Activated gamma-delta T cell (primary cell): ENCODE data around the gene NGB.

Source experiments
- DNase-seq: peaks from one replicate; lab custom pipeline; 2025; lab: John Stamatoyannopoulos, UW

Gene NGB

DNA sequence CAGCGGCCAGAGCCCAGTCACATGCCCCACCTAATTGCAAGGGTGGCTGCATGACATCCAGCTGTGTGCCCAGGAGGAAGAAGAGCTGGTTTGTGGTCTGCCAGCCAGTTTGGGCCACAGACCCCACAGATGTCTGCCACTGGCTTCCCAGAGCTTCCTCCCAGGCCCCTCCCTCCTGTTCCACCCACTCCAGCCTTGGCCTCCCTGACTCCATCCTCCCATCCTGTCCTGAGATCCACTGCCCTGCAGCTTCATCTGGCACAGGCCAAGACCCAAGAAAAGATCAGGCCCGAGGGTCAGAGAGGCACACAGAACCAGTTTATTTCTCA is 5.9 kb downstream of the NGB start:
- DNase-seq = no peak

DNA sequence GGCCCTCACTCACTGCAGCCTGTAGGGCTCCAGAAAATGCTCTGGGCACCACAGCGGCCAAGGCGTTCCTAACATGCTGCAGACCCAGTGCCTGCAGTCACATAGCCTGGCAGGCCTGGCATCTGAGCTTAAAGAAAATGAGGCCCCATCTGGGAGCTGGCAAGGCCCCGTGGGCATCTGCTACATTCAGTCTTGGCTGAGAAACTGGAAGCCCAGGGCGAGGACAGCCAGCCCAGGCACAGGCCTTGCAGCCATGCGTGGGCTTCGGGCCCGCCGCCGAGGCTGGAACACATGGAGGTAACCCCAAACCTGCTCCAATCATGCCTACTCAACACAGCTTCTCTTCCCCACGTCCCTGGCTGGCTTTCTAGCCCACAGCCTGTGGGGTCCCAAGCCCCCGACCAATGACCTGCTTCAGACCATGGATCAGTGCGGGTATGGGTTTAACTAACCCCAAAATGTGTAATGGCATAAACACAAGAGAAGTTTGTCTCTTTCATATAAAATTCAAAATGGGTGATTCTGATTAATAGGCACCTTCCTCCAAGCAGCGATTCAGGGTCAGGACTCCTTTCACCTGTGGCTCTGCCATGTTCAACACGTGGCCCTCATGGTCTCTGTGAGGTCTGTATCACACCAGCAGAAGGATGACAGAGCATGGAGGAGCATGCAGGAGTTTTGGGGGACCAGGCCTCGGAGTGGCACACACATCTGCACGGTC is 6.4 kb downstream of the NGB start:
- DNase-seq = no peak

DNA sequence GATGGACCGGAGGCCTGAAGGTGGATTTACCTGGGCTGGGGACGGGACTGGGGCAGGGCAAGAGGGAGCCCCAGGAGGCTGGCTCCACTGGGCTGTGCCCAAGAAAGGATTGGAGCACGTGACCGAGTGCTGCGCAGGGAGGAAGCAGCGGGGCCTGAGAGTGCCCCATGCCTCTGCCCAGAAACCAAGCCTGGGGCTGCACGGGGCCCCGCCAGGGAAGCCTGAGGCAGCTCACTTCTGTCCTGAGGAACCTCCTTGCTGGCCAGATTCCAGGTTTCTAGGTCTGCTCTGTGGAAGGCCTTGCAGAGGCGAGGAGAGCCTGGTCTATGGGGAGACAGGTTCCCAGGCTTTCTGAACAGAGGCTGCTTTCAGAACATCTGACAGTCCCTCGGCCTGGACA is 10.4 kb downstream of the NGB start:
- DNase-seq = no peak

DNA sequence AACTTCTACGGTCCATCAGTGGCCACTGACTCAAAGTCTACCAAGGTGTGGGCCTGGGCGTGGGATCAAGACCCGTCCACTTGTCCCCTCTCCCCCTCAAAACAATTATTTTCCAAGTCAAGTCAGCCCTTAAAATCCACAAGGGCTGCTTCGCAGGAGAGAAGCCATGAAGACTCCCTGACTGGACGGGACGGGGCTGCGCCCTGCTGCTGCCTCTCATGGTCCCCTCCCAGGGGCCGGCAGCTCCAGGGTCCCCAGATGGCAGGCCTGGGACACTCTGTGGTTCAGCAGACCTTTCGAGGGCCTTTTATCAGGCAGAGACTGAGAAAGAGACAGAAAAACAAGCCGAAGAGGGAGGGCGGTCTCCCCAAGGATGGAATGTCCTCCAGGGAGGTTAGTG is 10.8 kb downstream of the NGB start:
- no peak for DNase-seq

DNA sequence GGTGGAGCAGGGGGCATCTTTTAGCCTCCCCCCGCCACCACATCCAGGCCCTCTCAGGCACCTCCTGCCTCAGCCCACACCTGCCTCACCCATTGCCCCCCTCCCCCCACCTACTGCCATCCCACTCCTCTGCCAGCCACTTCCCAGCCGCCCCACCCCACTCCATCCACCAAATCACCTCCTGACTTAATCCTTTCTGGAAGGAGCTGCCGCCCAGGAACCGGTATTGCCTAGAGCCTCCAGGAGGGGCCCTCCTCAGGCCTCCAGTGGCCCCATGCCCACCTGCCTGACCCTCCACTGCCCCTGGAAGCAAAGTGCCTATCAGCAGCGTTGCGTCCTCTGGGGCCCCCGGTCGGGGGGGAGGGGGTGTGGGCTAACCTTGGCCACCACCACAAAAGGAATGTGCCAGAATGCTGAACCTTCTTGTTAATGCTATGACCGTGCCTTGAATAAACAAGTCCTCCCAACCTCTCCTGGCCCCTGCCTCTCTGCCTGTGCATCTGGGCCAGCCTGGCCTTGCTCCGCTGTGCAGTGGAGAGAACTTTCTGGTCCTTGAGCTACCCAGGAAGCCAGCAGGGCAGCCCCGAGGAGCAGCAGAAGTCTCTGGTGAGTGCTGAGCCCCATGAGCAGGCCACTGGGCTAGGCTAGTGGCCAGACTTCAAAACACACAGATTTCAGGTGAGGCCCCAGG is 11.8 kb downstream of the NGB start:
- no peak for DNase-seq

DNA sequence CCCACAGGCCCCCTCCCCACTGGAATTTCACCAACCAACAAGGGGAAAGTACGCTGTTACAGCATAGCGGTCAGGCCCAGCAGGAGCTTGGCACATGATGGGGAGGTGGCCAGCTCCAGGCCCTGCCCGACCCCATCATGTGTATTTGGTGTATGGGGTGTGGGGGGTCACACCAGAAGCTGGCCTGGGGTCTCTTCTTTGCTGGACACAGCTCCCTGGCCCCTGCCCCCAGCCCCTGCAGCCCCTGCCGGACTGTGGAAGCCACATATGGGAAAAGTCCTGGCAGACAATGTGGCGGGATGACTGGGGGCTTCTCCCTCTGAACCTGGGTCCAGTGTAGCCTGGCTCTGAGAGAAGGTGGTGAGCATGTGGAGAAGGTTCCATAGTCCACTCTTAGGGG is 12.4 kb downstream of the NGB start:
- no peak for DNase-seq

DNA sequence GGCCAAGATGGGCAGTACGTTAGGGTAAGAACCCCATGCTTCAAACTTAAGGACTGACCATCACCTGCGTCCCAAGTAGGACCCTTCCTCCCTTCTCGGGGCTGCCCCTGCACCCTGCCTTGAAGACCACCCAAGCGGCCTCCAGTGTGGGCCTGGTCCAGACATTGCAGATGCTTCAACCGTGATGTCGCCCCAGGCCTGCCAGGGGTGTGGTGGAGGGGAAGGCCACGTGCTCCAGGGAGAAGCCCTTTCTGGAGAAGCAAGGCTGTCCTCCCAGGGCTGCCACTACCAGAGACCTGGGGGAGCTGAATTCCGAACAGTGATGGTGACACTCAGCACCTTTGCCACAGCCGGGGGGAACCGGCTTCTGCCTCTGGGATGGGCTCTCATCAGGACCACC is 13.3 kb downstream of the NGB start:
- no peak for DNase-seq

DNA sequence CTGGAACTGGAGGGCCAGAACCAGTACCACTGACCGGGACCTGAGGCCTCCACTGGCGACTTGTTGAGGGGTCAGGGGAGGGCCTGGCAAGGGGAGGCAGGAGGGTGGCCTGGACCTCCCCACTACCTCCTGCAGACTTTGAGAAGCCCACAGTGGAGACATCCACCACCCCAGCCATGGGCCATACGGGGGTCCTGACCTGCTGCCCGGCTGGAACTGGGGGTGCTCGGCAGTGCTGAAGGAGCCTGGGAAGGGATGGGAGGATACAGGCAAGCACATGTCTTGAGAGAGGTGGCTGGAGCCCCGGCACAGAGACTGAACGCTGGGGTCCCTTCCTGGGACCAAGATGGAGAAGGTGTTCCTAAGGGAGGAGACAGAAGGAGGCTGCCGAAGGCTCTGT is 14.3 kb downstream of the NGB start:
- DNase-seq = no peak

DNA sequence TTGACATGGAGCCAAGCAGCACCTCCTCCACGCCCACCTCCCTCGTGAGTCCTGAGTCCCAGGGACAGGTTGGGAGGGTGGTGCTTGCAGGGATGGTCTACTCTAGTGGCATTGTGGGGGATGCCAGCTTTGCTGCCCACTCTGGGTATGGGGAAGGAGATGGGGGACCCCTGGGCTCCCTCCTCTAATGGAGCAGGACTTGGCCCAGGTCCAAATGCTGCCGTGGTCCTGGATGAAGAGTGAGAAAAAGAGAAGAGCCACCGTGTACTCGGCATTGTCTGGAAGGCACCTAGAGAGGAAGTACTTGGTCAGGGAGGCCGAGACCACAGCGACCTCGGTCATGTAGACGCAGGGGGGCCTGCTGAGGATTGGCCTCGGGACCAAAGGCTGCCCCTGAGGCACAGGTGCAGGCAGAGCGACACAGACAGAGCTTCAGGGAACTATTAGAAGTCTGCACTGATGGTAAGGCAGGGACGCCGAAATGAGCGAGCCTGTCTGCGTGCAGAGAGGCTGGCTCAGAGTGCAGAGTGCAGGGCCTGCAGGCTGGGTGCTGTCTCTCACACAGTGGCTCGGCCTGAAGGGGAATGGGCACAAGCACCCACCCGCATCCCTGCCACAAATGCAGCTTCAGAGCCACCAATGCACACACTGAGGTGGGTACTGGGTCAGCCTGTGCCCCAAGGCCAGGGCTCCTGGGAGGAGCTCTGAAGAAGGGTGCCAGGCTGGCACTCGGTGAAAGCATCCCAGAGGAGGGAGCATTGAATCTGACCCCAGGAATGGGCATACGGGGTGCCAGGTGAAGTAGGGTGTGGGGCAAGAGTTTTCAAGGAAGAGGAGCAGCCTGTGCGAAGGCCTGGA is 17.4 kb downstream of the NGB start:
- DNase-seq = no peak

DNA sequence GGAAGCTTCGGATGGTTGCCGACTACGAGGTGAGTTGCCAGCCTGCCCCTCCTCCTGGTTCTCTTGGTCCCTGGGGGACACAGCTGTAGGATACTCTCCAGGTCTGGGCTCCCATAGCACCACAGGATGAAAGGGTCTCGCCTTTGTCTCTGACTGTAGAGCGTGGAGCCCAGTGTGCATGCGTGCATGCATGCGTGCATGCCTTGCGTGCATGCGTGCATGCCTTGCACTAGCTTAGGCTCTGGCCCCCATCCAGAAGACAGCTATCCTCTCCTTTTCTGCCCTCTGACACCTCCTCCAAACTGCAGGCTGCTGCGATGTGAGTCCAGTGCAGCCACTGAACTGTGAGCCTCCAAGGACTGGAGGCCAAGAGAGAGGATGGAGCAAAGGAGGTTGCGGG is 19.1 kb downstream of the NGB start:
- no peak for DNase-seq

DNA sequence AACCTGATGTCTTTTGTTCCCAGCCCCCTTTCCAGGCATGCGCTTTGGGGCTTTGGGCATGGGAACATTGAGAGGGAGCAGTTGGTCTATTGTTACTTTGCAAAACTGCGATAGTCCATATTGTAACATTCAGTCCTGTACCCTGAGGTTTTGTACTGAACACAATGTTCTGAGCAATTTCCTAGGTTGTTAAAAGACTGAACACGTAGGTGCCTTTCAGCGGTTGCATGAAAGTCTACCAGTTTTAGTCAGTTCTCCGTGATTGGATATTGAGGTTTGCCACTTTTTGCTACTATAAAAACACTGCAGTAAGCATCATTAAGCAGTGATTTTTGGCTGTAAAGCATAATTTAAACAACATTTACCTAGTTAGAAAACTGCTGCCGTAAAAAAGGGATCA is 20.1 kb downstream of the NGB start:
- no peak for DNase-seq

DNA sequence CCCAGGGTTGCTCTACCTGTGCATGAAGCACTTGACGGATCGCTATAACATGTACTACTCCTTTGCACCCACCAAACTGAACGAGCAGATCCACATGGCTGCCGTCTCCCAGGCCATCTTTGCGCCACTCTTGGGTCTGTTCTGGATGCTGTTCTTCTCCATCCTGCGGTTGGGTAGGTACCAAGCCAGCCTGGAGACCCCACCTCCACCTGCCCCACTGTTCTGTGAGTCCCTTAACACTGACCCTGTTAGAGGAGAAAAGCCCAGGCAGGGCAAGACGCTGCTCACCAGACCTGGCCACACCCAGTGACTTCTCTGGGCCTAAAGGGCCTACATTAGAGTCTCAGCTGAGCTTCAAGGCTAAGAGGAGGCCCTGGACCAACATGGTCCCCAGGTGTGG is 21.7 kb downstream of the NGB start:
- no peak for DNase-seq

DNA sequence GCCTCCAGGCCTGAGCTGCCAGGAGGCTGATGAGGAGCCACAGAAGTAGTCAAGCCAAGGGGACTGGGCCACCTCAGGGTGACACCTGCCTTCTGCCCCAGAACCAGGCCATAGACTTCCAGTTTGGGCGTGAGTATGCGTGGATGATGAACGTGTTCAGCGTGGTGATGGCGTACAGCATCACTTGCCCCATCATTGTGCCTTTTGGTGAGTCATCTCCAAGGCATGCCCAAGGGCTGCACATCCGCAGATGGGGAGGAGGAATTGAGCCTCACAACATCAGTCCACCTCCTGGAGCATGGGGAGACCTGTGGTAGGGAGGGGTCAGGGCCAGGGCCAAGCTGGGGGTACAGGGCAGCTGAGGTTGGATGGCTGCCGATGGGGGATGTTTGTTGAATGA is 22.3 kb downstream of the NGB start:
- DNase-seq = no peak

DNA sequence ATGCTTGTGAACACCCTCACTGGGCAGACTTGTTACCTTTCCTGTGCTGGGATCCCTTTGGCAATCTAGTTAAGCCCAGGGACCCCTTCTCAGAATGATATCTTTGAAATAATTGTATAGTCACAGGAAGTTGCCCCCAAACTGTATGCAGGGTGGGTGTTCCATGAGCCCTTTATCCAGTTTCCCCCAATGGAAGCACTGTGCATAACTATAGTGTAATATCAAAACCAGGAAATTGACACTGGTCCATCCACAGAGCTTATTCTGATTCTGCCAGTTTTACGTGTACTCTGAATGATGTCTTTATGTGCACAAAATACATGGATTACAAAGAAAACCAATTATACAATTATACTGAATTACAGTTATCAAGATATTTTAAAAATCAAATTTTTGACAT is 24.2 kb downstream of the NGB start:
- DNase-seq = no peak

DNA sequence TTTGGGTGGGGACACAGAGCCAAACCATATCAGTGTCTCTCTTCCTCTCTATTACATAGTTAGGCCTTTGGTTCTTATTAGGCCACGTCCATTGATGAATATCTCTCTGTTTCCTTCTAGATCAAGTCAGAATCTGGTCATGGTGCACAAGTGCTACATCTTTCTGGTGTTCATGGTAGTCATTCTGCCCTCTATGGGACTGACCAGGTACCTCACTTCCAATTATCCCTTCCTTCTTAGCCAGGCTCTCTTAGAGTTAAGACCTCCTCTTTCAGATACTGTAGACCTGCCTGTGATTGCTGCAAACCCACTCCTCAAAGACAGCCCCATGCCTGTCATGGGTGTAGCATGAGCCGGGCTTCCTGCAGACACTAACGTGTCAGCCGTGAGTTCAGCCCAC is 25.2 kb downstream of the NGB start:
- no peak for DNase-seq

DNA sequence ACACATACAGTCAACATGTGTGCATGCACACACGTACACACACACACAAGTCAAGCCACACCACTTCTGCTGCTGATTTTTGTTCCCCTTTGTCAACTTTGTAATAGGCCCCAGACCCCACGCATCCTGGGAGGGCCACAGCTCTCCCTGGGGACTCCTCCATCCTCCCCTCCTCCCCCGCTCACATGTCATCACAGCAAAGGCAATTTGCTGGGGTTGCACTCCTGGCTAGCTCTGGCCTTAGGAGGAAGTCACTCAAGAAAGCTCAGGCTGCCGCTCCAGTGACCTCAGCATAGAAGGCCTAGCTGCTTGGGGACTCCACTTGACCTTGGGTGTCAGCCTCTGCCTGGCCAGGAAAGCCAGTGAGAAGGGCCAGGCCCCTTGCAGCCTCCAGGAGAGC is 27.2 kb downstream of the NGB start:
- DNase-seq = no peak

DNA sequence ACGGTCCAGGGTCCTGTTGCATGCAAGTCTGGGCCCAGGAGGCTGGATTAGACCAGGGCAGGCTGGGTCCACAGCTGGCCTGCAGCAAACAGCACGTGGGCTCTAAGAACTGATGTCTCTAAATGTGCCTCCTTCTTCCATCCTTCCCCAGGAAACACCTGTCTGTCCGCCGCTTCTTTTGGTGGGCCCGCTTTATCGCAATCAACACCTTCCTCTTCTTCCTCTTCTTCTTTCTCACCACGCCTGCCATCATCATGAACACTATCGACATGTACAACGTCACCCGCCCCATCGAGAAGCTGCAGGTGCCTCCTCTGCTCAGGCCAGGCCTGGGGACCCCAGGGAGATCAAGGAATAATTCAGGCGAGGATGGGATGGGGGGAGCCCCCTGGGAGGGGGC is 28.3 kb downstream of the NGB start:
- no peak for DNase-seq

DNA sequence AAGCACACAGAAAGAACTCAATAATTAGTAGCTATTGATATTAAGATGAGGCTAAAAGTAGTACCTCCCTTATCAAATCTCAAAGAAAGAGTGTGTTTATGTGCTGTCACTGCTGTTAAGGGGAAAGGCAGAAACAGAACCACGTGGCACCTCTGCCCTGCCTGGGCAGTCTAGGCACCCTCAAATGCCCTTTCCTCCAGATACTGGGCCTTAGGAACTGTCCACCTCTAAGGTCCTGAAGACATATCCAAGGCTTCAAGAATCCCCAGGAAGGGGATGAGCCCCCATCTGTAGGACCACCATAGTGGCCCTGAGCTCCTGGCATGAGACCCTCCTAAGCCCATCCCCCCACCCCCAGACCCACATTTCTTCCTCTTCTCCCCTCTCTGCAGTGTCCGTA is 29.1 kb downstream of the NGB start:
- no peak for DNase-seq

DNA sequence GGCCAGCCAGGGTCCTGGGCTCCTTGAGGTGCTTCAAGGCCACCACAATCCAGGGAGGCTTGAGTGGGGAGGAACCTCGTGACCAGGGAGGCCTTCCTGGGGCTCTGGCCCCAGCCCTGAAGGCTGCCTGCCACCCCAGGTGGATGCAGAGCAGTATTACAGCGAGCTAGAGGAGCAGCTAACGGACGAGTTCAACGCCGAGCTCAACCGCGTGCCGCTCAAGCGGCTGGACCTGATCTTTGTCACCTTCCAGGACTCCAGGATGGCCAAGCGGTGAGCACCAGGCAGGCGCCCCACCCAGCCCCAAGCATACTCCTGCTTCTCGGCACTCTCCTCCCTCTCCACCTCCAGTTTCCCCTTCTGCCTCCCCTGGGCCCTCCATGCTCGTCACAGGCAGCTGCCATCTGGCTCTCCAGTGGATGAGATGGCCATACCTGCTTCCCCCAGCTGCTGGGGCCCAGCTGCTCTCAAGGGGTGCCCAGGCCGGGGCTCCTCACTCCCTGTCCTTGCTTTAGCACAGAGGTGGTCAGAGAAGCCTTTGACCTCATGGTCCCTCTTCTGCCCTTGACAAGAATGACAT is 30.6 kb downstream of the NGB start:
- DNase-seq = no peak

DNA sequence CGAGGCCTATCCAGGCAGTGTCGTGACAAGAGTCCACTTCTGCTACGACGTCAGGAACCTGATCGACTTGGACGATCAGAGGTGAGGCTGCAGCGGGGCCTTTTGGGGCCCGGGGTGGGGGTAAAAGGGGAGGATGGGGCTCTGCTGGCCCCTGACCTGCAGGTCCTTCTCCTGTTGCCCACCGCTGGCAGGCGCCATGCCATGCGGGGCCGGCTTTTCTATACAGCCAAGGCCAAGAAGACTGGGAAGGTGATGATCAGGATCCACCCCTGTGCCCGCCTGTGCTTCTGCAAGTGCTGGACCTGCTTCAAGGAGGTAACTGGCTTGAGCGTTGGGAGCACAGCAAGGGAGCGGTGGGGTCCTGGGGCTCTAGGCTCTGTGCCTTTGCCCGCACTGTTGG is 31.6 kb downstream of the NGB start:
- DNase-seq = no peak

DNA sequence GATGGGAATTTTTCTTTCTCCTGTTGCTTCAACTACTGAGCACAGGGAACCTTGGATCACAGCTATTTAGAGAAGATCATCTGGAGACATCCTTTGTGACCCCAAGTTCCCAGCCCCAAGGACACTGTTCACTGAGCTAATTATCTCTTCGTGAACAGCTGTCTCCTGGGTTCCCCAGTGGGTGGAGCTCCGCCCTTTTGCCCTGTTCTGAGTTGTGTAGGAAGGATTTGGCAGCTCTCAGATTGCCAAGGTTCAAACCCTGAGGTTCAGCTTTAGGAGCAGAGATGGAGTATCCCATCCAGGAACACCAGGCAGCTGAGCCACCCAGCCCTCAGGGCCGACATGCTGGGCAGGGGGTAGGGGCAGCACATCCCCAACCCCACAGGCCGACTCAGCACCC is 32.0 kb downstream of the NGB start:
- DNase-seq = no peak

DNA sequence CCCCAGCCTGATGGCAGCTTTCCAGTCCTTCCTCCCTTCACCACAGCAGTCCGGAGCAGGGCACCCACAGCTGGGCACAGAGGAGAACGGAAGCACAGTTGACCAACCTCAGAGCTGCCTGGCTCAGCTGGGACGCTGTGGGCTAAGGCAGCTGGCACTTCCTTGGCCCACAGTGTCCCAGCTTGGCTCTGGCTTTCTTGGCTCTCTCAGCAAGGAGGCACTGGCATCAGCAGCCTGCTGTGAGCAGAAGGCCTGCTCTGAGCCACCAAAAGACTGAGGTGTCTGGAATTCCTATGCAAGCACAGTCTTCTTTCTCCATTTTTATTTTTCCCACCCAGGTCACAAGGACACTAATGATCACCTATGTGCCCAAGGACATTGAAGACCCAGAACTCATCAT is 32.6 kb downstream of the NGB start:
- no peak for DNase-seq

DNA sequence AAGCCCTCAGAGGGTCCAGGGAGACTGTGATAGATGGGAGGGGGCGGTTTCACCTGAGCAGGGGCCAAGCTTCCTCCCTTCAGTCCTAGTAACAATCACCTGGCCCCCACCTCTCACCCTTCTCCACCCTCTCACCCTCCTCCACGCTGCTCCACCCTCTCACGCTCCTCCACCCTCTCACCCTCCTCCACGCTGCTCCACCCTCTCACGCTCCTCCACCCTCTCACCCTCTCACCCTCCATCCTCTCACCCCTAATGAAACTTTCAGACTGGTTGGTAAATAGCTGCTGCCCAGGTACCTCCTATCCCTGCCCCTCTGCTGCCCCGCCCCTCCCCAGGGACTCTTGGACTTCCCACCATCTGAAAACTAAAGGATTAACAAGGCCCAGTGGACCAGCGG is 34.2 kb downstream of the NGB start:
- no peak for DNase-seq
